HG03280 (cell line): ENCODE data around the gene SVIL.

ENCODE experiments used
- ATAC-seq: cut with Tn5 transposase; IDR thresholded peaks from one replicate; pipeline ENCODE4 v1.9.1; 2021; ENCODE audit warnings: mild to moderate bottlenecking, moderate library complexity; ENCODE audit not compliant: unreplicated experiment

SVIL gene

GRCh38 chr10:29634764-29635625 is at the start of gene SVIL:
SVIL (minus strand) TSS chr10:29634971; CDS start chr10:29555058, 79,913 bp downstream.
- ATAC-seq: no peak

- ATAC-seq: no peak
Measured at GRCh38 chr10:29681676-29682448, 47.1 kb upstream of the SVIL start.

- ATAC-seq: no peak
Measured at GRCh38 chr10:29680091-29680490, 45.3 kb upstream of the SVIL start.

GRCh38 chr10:29676732-29677131 is 42.0 kb upstream of the SVIL start:
- no peak for ATAC-seq

- no peak for ATAC-seq
Measured at GRCh38 chr10:29675984-29676383, 41.2 kb upstream of the SVIL start.

- no peak for ATAC-seq
Measured at GRCh38 chr10:29671968-29672367, 37.2 kb upstream of the SVIL start.

GRCh38 chr10:29671228-29671780 is 36.5 kb upstream of the SVIL start:
- ATAC-seq: no peak

- ATAC-seq: no peak
Measured at GRCh38 chr10:29670761-29671160, 36.0 kb upstream of the SVIL start.

GRCh38 chr10:29669149-29669548 is 34.4 kb upstream of the SVIL start:
- ATAC-seq: no peak

- ATAC-seq: no peak
Measured at GRCh38 chr10:29668628-29669027, 33.9 kb upstream of the SVIL start.

- ATAC-seq: no peak
Measured at GRCh38 chr10:29667191-29667590, 32.4 kb upstream of the SVIL start.

- ATAC-seq: no peak
Measured at GRCh38 chr10:29666201-29666600, 31.4 kb upstream of the SVIL start.

GRCh38 chr10:29663718-29664117 is 28.9 kb upstream of the SVIL start:
- no peak for ATAC-seq

- ATAC-seq: peak; percentile 97
Measured at GRCh38 chr10:29658984-29659965, 24.5 kb upstream of the SVIL start.

GRCh38 chr10:29657719-29658274 is 23.0 kb upstream of the SVIL start:
- no peak for ATAC-seq

- no peak for ATAC-seq
Measured at GRCh38 chr10:29656451-29656992, 21.8 kb upstream of the SVIL start.

GRCh38 chr10:29652192-29652591 is 17.4 kb upstream of the SVIL start:
- ATAC-seq: no peak

- ATAC-seq: no peak
Measured at GRCh38 chr10:29651767-29652166, 17.0 kb upstream of the SVIL start.

GRCh38 chr10:29650552-29650944 is 15.8 kb upstream of the SVIL start:
- ATAC-seq: no peak
